Fibroblast of peridontal ligament (primary cell): ENCODE data around the gene CEP164.
A peak's percentile ranks its signal among the peaks of the same experiment; 100 is the strongest.

ENCODE experiments used
- DNase-seq: peaks from one replicate; pipeline ENCODE4 v3.0.0-alpha.2; 2010; ENCODE audit errors: extremely low read depth

The CEP164 gene

GRCh38 chr11:117419482-117420142, 92.0 kb downstream of the CEP164 start:
- DNase-seq: peak; percentile 5

- DNase-seq: no peak
Observed at GRCh38 chr11:117420143-117420485, 92.5 kb downstream of the CEP164 start.

- no peak for DNase-seq
Observed at GRCh38 chr11:117420598-117420997, 92.9 kb downstream of the CEP164 start.

DNA sequence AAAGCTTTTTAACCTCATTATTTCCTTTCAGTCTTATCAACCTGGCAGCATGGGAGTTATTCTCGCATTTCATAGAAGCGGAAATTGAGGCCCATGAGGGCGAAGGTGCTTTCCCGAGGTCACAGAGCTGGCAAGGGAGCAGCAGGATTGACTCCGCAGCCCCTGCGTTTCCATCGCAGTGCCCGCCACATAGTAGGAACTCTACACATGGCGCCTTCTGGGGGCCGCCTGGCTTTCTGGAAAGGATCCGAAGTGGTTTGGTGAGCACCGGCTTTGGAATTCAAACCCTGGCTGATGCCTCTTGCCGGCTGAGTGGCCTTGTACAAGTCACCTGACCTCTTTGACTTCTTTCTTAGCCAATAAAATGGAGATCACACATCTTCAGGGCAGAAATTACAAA, 93.4 kb downstream of the CEP164 start:
- DNase-seq: no peak

- DNase-seq: no peak
Observed at GRCh38 chr11:117421476-117421875, 93.8 kb downstream of the CEP164 start.

DNA sequence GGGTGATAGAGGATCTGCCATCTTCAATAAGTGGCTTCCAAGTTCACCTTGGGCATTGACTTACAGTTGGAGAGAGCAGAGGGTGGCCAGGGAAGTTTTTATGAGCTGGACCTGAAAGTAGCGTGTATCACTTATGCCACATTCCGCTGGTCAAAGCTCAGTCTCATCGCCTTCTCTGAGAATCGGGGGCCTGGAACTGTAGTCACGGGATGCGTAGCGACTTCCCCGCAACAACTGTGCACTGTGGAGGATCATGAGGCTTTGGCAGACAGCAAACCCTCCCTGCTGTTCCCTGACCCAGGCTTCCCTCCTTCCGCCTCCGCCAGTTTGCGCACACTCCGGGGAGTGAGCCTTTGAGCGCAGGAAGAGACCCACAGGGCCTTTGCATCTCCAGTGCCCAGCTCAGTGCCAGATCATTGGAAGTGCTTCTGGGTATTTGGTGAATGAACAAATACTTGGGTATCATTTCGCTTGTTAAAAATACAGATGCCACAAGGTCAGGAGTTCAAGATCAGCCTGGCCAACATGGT, 95.5 kb downstream of the CEP164 start:
- DNase-seq: no peak

GRCh38 chr11:117424781-117425180, 97.1 kb downstream of the CEP164 start:
- DNase-seq: peak; percentile 52

DNA sequence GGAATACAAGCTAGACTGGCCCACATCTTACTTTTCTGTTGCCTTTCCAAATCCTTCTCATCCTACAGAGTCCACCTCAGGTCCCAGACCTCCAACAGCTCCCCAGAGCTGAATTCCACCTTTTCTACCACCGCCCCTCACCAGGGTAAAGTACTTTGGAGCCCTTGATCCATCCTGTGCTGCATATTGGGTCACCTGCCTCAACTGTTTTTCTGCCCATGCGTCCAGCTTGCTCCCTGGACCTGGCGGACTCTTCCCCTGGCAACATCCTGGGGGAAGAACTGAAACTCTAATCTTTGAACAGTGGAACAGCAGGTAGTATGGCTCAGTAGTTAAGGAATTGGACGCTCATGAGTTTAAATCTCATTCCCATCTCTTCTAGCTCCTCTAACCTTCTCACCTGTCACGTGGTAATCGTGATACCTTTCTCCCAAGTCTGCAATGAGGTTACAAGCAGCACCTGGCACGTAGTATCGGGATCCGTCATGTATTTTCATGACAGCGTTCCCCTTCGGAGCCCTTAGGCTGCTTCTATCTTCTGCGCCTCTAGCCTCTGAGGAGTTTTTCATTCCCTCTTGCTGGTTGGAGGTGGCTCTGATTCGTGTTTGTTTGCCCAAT, 98.1 kb downstream of the CEP164 start:
- DNase-seq: no peak

GRCh38 chr11:117426297-117426685, 98.6 kb downstream of the CEP164 start:
- DNase-seq: peak; percentile 26

- no peak for DNase-seq
Observed at GRCh38 chr11:117426941-117427340, 99.3 kb downstream of the CEP164 start.

DNA sequence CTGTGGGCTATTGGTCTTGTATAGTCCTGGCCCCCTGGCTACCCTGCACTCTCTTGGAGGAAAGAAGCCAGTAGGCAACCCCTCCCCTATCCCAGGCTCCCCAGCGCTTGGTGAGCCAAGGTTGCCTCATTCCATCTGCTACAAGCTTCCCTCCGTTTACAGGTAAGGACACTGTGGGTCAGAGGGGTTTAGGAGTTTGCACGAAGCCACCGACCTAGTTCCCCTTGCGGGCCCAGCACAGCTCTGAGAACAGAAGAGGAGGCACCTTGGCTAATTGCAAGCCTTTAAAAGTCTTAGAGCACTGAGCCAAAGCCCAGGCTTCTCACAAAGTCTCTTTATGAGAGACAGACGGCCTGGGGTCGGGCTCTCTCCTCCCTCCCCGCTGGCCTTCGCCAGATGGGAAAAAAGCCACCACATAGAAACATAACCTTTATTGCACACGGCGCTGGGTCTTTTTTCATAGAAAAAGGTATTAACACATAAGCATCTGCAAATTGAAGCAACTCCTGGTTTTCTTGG, 99.8 kb downstream of the CEP164 start:
- DNase-seq: no peak

DNA sequence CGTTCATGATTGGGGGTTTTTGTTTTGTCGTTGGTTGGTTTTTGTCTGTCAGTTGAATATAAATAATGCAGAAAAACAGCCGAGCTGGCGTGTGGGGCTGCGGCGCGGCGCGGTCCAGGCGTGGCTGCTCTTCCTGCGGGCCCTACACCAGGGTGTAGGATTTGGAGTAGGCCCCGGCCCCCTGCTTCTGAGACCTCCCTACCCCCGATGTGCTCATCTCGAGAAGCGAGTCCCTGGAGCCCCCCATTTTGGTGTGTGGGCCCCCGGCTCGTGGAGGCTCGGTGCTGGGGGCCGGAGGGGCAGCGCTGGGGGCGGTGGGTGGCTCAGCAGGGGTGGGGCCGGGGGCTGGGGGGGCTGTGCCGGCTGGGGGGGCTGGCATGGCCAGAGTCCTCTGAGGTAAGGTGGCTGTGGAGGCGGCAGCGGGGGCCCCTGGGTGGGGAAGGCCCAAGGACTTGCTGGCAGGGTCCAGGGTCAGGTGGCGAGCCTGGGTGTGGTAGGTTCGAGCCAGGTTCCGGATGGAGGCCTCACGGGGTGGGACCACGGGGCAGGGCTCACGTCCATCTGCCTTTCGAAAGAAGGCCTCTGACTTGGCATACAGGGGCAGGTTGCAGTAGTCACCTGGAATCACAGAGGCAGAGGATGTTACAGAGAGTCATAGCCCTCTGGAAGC, 100.7 kb downstream of the CEP164 start:
- DNase-seq: no peak

DNA sequence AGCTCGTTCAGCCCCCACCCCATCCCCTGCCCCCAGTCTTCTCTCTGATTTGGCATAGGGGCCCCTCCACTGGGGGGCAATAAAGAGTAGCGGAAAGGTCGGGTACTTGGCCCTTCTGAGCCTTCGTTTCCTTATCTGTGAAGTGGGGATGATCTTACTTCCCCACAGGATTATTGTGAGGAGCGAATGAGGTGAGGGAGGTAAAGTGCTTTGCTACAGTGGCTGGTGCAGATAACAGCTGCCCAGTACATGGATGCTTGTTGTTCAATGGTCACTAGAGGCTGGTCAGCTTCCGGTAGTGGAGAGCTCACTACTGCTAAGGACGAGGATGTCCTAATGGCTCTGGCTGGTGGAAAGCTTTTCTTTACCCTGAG, 101.2 kb downstream of the CEP164 start:
- DNase-seq: no peak

DNA sequence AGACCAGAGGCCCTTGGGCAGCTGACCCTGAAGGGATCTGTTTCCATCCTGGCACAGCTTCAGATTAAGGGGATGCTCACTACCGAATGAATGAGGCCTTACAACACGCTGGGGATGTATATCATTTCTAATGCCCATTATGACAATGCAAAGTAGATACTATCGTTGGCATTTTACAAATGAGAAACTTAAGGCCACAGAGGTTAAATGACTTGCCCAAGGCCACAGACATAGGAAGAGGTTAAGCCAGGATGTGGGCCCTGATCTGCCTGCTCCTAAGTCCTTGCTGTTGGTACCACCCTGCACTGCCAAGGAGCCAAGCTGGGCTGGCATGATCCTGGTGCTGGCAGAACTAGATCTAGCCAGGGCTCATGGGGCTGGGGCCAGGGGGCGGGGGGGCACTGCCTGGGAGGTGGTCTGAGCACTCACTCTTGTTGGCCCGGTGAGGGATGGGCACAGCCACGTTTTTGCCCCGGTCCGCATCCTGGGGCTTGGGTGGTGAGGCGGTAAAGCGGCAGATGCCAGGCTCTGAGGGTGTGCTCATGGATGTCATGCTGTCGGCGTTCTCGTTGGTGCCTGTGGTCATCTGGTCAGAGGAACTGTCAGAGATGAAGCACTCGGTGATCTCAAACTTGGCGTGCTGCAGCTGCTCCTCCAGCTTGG, 102.8 kb downstream of the CEP164 start:
- DNase-seq: no peak

GRCh38 chr11:117431436-117431835, 103.8 kb downstream of the CEP164 start:
- no peak for DNase-seq

GRCh38 chr11:117433717-117434116, 106.1 kb downstream of the CEP164 start:
- no peak for DNase-seq

DNA sequence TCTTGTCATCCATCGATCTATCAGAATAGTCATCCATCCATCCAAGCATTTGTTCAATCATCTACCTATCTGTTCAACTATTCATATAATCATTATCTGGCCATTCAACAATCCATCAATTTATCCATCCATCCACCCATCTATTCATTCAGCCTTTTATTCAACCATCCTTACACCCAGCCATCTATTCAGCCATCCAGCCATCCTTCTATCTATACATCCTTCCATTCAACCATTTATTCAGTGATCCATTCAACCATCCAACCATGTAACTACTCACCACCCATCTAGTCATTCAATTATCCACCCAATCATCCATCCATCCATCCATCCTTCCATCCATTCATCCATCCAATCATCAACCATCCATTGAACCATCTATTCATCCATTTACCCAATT, 106.8 kb downstream of the CEP164 start:
- no peak for DNase-seq

DNA sequence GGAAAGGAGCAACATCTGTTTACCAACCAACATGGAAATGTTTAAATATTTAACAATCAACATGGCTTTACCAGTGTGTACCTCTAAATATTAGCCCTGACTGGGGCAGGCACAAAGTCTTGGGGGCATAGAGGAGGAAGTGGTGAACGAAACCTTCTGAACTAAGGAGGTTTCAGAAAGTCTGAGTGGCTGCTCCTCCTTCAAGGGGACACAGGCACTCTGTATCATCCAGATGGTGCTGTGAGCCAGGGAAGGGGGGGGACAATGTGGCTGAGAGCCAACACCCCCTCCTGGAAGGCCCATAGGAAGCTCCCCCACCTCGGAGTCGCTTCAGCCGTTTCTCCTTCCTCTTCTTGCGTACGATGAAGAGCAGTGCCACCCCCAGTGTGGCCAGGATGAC, 107.7 kb downstream of the CEP164 start:
- no peak for DNase-seq

GRCh38 chr11:117437041-117437790, 109.6 kb downstream of the CEP164 start:
- DNase-seq: no peak

DNA sequence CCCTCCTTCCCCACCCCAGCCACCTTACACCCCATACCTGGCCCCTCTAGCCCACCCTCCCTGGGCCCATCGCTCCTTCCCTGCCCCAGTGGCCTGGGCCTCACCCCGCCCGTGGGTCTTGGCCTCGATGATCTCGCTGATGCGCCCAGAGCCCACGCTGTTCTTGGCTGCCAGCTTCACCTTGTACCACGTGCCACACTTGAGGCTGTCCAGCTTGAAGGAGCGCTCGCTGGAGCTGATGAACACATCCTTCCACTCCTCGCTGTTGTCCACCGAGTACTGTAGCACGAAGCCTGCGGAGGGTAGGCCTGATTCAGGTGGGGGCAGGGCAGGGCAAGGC, 110.1 kb downstream of the CEP164 start:
- no peak for DNase-seq

DNA sequence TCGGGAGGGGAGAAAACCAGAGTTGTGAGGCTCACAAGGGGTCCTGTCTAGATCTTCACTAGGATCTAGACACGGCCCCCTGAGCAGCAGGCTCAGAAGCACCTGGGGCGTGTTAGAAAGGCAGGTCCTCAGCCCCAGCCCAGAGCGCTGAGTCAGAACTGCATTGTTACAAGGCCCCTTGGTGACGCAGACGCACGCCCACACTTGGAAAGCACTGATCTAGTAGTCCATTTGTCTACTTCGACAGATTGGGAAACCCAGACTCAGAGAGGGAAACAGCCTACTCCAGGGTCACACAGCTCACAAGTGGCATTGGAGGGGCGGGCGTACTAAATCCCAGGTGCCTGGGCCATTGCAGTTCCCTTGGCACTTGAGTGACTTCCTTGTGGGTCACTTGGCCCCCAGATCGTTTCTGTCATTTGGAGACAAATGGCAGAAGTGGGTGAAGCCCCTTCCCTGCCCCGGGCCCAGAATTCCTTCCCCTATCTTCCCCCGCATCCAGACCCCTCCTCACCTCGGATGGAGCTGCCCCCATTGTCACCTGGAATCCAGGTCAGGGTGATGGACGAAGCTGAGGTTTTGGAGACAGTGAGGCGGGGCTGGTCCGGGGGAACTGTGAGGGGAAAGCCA, 110.8 kb downstream of the CEP164 start:
- no peak for DNase-seq
